Nephron progenitor cell (in vitro differentiated cells): ENCODE data around the gene ARHGAP42.

Source experiments
- DNase-seq: peaks from one replicate; pipeline ENCODE4 v3.0.0; 2021
- H3K27ac Mint-ChIP-seq: 2 replicates; pipeline ENCODE4 v1.8.0; 2021; ENCODE audit warnings: mild to moderate bottlenecking, moderate library complexity, mixed read lengths
- H3K27me3 Mint-ChIP-seq: 2 replicates; pipeline ENCODE4 v1.8.0; 2021; ENCODE audit warnings: mild to moderate bottlenecking, low read depth, mixed read lengths; ENCODE audit not compliant: poor library complexity
- H3K36me3 Mint-ChIP-seq: 2 replicates; pipeline ENCODE4 v1.8.0; 2021; ENCODE audit warnings: low read depth, mixed read lengths
- H3K4me1 Mint-ChIP-seq: 2 replicates; pipeline ENCODE4 v1.8.0; 2021; ENCODE audit warnings: mixed read lengths
- H3K4me3 Mint-ChIP-seq: 2 replicates; pipeline ENCODE4 v1.8.0; 2021; ENCODE audit warnings: mild to moderate bottlenecking, moderate library complexity, mixed read lengths
- H3K9me3 Mint-ChIP-seq: 2 replicates; pipeline ENCODE4 v1.8.0; 2021; ENCODE audit warnings: mild to moderate bottlenecking, moderate library complexity, mixed read lengths
- TF ChIP-seq, protein P1 (sequence below): fragments of 200-600 bp; sonication (generic); IDR thresholded peaks from 2 replicates; pipeline ENCODE4 v1.5.0; 2021; ENCODE audit warnings: antibody characterized with exemption

Gene ARHGAP42

DNA sequence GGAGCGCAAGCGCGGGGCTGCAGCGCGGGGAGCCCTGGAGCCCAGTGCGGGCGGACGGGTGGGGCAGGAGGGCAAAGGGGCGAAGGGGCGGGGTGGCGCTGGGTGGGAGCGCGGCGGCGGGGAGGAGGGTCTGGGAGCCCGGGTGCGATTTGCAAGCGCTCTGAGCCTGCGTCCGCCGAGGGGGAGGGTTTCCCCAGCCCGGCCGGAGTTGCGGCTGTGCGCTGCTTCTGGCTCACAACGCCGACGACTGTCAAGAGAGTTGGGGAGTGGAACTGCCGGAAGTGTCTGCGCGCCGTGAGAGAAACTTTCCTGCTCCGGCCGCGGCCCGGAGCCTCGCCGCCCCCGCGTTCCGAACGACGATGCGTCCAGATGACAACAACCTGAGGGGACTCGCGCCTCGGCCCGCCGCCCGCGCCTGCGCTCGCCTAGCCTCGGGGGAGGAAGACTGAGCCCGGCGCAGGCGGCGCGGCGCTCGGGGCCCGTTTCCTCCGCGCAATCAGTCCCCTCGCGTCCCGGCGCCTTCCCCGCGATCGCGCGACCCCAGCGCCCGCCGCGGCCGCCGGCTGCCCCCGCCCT lies at the start of gene ARHGAP42:
Gene ARHGAP42, plus strand, starts transcription at position 235 of the 576 bp plus-strand sequence. CDS start 391 bp downstream, outside the sequence.
- Mint-ChIP-seq H3K4me3 (peak within 1 kb of the TSS; percentile 97), H3K27me3 (peaks cover 4% of the 10 kb centered on the region), H3K4me1 (peaks cover 34% of the 10 kb centered on the region), H3K27ac (peak within 1 kb of the TSS; percentile 94), H3K36me3 (peaks cover 11% of the 10 kb centered on the region), H3K9me3 (no peaks in the 10 kb centered on the region)
- TF ChIP-seq, protein P1, sequence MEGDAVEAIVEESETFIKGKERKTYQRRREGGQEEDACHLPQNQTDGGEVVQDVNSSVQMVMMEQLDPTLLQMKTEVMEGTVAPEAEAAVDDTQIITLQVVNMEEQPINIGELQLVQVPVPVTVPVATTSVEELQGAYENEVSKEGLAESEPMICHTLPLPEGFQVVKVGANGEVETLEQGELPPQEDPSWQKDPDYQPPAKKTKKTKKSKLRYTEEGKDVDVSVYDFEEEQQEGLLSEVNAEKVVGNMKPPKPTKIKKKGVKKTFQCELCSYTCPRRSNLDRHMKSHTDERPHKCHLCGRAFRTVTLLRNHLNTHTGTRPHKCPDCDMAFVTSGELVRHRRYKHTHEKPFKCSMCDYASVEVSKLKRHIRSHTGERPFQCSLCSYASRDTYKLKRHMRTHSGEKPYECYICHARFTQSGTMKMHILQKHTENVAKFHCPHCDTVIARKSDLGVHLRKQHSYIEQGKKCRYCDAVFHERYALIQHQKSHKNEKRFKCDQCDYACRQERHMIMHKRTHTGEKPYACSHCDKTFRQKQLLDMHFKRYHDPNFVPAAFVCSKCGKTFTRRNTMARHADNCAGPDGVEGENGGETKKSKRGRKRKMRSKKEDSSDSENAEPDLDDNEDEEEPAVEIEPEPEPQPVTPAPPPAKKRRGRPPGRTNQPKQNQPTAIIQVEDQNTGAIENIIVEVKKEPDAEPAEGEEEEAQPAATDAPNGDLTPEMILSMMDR: no peak
- DNase-seq: peak; percentile 80

- Mint-ChIP-seq H3K4me3 (no peak overlapping the region), H3K27ac (peak overlapping the region; percentile 69), H3K4me1 (peaks cover 24% of the 10 kb centered on the region)
Observed at GRCh38 chr11:100637706-100638105, 49.4 kb upstream of the ARHGAP42 start.

DNA sequence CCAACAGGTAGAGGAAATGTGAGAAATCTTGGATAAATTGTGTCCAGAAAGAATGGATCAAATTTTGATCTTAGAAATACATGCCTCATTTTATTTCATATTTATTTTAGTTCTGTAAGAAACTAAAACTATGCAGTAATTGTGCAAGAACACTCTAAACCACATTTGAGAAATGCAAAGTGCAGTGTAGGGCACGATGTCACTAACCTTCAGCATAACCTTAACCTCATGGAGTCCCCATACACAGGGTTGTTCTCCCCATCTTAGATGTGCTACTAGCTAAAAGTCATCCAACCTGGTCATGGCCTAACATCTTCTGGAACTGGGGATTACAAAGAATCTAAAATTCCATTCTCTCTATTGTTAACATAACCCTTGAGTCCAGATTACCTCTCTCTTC lies 48.4 kb upstream of the ARHGAP42 start:
- Mint-ChIP-seq H3K27ac (peak overlapping the region; percentile 98), H3K4me3 (no peak overlapping the region), H3K36me3 (no peaks in the 10 kb centered on the region)

More at GRCh38 chr11:100637706-100638105, 49.4 kb upstream of the ARHGAP42 start:
- Mint-ChIP-seq H3K27me3 (peaks cover 2% of the 10 kb centered on the region), H3K36me3 (no peaks in the 10 kb centered on the region), H3K9me3 (no peaks in the 10 kb centered on the region)
- TF ChIP-seq, protein P1: no peak
- DNase-seq: no peak

GRCh38 chr11:100639140-100639539 lies 47.9 kb upstream of the ARHGAP42 start:
- TF ChIP-seq, protein P1: no peak
- peak; percentile 19 for DNase-seq
- H3K27me3 Mint-ChIP-seq: peaks cover 2% of the 10 kb centered on the region
- H3K4me1 Mint-ChIP-seq: peaks cover 24% of the 10 kb centered on the region
- H3K4me3 Mint-ChIP-seq: peak overlapping the region; percentile 39
- peak overlapping the region; percentile 98 for H3K27ac Mint-ChIP-seq
- H3K36me3 Mint-ChIP-seq: no peaks in the 10 kb centered on the region
- H3K9me3 Mint-ChIP-seq: no peaks in the 10 kb centered on the region

More for the DNA sequence above, 48.4 kb upstream of the ARHGAP42 start:
- DNase-seq: no peak
- H3K4me1 Mint-ChIP-seq: peaks cover 24% of the 10 kb centered on the region
- TF ChIP-seq, protein P1: no peak
- peaks cover 2% of the 10 kb centered on the region for H3K27me3 Mint-ChIP-seq
- no peaks in the 10 kb centered on the region for H3K9me3 Mint-ChIP-seq

GRCh38 chr11:100640071-100640470 lies 47.0 kb upstream of the ARHGAP42 start:
- DNase-seq: no peak
- peaks cover 24% of the 10 kb centered on the region for H3K4me1 Mint-ChIP-seq
- TF ChIP-seq, protein P1: no peak
- H3K27me3 Mint-ChIP-seq: no peaks in the 10 kb centered on the region
- H3K27ac Mint-ChIP-seq: peak overlapping the region; percentile 16
- peak overlapping the region; percentile 6 for H3K4me3 Mint-ChIP-seq
- no peaks in the 10 kb centered on the region for H3K36me3 Mint-ChIP-seq
- no peaks in the 10 kb centered on the region for H3K9me3 Mint-ChIP-seq

GRCh38 chr11:100640646-100641045 lies 46.4 kb upstream of the ARHGAP42 start:
- peaks cover 24% of the 10 kb centered on the region for H3K4me1 Mint-ChIP-seq
- no peaks in the 10 kb centered on the region for H3K36me3 Mint-ChIP-seq
- H3K9me3 Mint-ChIP-seq: no peaks in the 10 kb centered on the region
- H3K27me3 Mint-ChIP-seq: no peaks in the 10 kb centered on the region
- no peak overlapping the region for H3K4me3 Mint-ChIP-seq
- TF ChIP-seq, protein P1: no peak
- no peak for DNase-seq
- no peak overlapping the region for H3K27ac Mint-ChIP-seq
